ENCODE data around the gene TYROBP.

DNA sequence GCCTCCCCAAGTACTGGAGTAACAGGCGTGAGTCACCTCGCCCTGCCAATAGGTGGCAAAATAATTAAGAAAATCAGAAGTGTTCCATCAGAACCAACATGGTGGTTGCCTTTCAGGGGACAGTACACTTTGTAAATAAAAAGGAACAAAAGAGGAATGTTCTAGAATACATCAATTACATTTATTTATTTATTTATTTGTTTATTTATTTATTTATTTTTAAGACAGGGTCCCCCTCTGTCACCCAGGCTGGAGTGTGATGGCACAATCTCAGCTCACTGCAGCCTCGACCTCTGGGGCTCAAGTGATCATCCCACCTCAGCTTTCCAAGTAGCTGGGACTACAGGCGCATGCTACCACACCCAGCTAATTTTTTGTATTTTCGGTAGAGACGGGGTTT lies 12.9 kb upstream of the TYROBP start:
- TF ChIP-seq, protein P1, sequence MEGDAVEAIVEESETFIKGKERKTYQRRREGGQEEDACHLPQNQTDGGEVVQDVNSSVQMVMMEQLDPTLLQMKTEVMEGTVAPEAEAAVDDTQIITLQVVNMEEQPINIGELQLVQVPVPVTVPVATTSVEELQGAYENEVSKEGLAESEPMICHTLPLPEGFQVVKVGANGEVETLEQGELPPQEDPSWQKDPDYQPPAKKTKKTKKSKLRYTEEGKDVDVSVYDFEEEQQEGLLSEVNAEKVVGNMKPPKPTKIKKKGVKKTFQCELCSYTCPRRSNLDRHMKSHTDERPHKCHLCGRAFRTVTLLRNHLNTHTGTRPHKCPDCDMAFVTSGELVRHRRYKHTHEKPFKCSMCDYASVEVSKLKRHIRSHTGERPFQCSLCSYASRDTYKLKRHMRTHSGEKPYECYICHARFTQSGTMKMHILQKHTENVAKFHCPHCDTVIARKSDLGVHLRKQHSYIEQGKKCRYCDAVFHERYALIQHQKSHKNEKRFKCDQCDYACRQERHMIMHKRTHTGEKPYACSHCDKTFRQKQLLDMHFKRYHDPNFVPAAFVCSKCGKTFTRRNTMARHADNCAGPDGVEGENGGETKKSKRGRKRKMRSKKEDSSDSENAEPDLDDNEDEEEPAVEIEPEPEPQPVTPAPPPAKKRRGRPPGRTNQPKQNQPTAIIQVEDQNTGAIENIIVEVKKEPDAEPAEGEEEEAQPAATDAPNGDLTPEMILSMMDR (IDR thresholded peaks at IDR 0.05; ENCODE audit: low read depth, low read length), result no peak
- TF ChIP-seq POLR2A (IDR thresholded peaks at IDR 0.05; ENCODE audit: extremely low read depth, insufficient read length), result no peak
- TF ChIP-seq MYC (IDR thresholded peaks at IDR 0.05; ENCODE audit: low read depth, low read length), result no peak
